ENCODE data around the gene GATA2. TPM values are rescaled to one million over a fixed set of nuclear protein-coding genes. Genes with fewer than 3 reads are reported as not detected.

The GATA2 gene
- total RNA-seq, 1 donor from 2014 or later, result 56.0 TPM

- DNase-seq (ENCODE audit: low spot score in 2 of 2), result peak in 1 of 2 donors; percentile 61
- H3K9me3 ChIP-seq, result no peaks in the 10 kb centered on the region
- peaks cover 23% of the 10 kb centered on the region for H3K27me3 ChIP-seq
- no peak for TF ChIP-seq CTCF (IDR thresholded peaks at IDR 0.05)
- intact Hi-C loops (cut with DNase I), result loop anchor here (5.0 to 10.0 kb wide), 4 partner anchors 69 to 422 kb away; no protein-coding TSS in a partner anchor
- H3K4me1 ChIP-seq, result peaks cover 8 to 12% of the 10 kb centered on the region in 2 donors
- H3K36me3 ChIP-seq, result no peaks in the 10 kb centered on the region
- H3K4me3 ChIP-seq, result peak overlapping the region; percentile 66 to 68
- H3K27ac ChIP-seq, result no peak overlapping the region
Observed at GRCh38 chr3:128496602-128497304, 3.8 kb upstream of the GATA2 start.

GRCh38 chr3:128496019-128496601, 3.1 kb upstream of the GATA2 start:
- peaks cover 29% of the 10 kb centered on the region for H3K27me3 ChIP-seq
- peaks cover 8 to 13% of the 10 kb centered on the region in 2 donors for H3K4me1 ChIP-seq

GRCh38 chr3:128495435-128495970, 2.5 kb upstream of the GATA2 start:
- no peaks in the 10 kb centered on the region for H3K9me3 ChIP-seq
- no peak overlapping the region for H3K4me3 ChIP-seq
- intact Hi-C loops (cut with DNase I), result loop anchor here (5.0 to 10.0 kb wide), 4 partner anchors 68 to 421 kb away; no protein-coding TSS in a partner anchor
- no peaks in the 10 kb centered on the region for H3K36me3 ChIP-seq
- peaks cover 35% of the 10 kb centered on the region for H3K27me3 ChIP-seq
- H3K27ac ChIP-seq, result no peak overlapping the region
- no peak for TF ChIP-seq CTCF (IDR thresholded peaks at IDR 0.05)
- H3K4me1 ChIP-seq, result peaks cover 8 to 13% of the 10 kb centered on the region in 2 donors
- peak in 1 of 2 donors; percentile 43 for DNase-seq (ENCODE audit: low spot score in 2 of 2)

More at GRCh38 chr3:128496019-128496601, 3.1 kb upstream of the GATA2 start:
- H3K36me3 ChIP-seq, result no peaks in the 10 kb centered on the region
- DNase-seq (ENCODE audit: low spot score in 2 of 2), result peak in 1 of 2 donors; percentile 44
- no peak overlapping the region for H3K4me3 ChIP-seq
- no peak for TF ChIP-seq CTCF (IDR thresholded peaks at IDR 0.05)
- intact Hi-C loops (cut with DNase I), result loop anchor here (5.0 to 10.0 kb wide), 4 partner anchors 69 to 421 kb away; no protein-coding TSS in a partner anchor
- H3K27ac ChIP-seq, result no peak overlapping the region
- H3K9me3 ChIP-seq, result no peaks in the 10 kb centered on the region

GRCh38 chr3:128494367-128494650, 1.3 kb upstream of the GATA2 start:
- Histone ChIP-seq H3K27me3 (peaks cover 47% of the 10 kb centered on the region), H3K9me3 (no peaks in the 10 kb centered on the region), H3K36me3 (no peaks in the 10 kb centered on the region), H3K27ac (no peak overlapping the region), H3K4me3 (no peak overlapping the region), H3K4me1 (peaks cover 16 to 20% of the 10 kb centered on the region in 2 donors)
- intact Hi-C loops (cut with DNase I), result loop anchor here (10.0 kb wide), 1 partner anchor 420 kb away; no protein-coding TSS in a partner anchor
- TF ChIP-seq CTCF (IDR thresholded peaks at IDR 0.05), result no peak
- DNase-seq (ENCODE audit: low spot score in 2 of 2), result peak in 1 of 2 donors; percentile 27

- DNase-seq (ENCODE audit: low spot score in 2 of 2), result peak in 1 of 2 donors; percentile 59
- no peak overlapping the region for H3K27ac ChIP-seq
- H3K4me1 ChIP-seq, result peaks cover 21 to 26% of the 10 kb centered on the region in 2 donors
- H3K9me3 ChIP-seq, result no peaks in the 10 kb centered on the region
- TF ChIP-seq CTCF (IDR thresholded peaks at IDR 0.05), result no peak
- no peaks in the 10 kb centered on the region for H3K36me3 ChIP-seq
- no peak overlapping the region for H3K4me3 ChIP-seq
- intact Hi-C loops (cut with DNase I), result loop anchor here (10.0 kb wide), 1 partner anchor 419 kb away; no protein-coding TSS in a partner anchor
- H3K27me3 ChIP-seq, result peaks cover 50% of the 10 kb centered on the region
Observed at GRCh38 chr3:128493570-128494366, 767 bp upstream of the GATA2 start.
